Posterior cingulate gyrus (tissue), 11 donors: ENCODE measurements around the gene PCDHGA11.
"Not testable (repeated sequence)": the region's sequence is repeated elsewhere in the genome, so short reads cannot be mapped to it uniquely, and the experiment has no call there.

Source experiments
- DNase-seq, 10 donors: peaks; one replicate each; pipeline versions ENCODE4 v3.0.0 to v3.0.0-alpha.2; 2020 to 2021; ENCODE audit warnings: mixed read lengths in 3 of 10
- intact Hi-C: fragments of 100-400 bp; cut with DNase I; formaldehyde crosslinking; loops from one replicate; pipeline ENCODE4 v1.15.1; 2023

PCDHGA11 gene

DNA sequence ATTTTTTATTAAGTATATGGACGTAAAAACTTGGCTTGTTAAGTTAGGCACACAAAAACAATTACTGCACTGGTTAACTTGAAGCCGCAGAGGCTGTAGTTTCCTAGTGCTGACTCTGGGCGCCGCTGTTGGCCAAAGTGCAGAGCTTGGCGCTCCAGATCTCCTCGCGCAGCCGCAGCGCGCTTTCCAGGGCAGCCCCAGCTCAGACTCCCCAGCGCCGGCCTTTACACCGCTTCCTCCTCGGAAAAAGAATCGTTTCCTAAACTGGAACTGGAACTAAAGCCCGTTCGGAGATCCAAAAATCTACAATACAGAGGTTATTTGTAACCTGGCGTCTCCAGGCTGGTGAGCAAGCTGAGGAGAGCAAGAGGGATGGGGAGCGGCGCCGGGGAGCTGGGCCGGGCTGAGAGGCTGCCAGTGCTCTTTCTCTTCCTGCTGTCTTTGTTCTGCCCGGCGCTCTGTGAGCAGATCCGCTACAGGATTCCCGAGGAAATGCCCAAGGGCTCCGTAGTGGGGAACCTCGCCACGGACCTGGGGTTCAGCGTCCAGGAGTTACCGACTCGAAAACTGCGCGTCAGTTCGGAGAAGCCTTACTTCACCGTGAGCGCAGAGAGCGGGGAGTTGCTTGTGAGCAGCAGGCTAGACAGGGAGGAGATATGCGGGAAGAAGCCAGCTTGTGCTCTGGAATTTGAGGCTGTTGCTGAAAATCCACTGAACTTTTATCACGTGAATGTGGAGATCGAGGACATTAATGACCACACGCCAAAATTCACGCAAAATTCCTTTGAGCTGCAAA lies 22.9 kb upstream of the PCDHGA11 start, which contains the start of gene PCDHGB5:
PCDHGB5 (plus strand) TSS at position 192 of the 796 bp plus-strand sequence; CDS start at position 373, 181 bp downstream.
- intact Hi-C loops, DNase-seq: not testable (repeated sequence)

- DNase-seq = no peak
- intact Hi-C loops = no loop called here
Observed at GRCh38 chr5:141398608-141399007, 22.2 kb upstream of the PCDHGA11 start.

GRCh38 chr5:141399555-141400258 lies 21.1 kb upstream of the PCDHGA11 start:
- intact Hi-C loops = no loop called here
- DNase-seq = peak in 2 of 10 donors; percentile 51 to 71

GRCh38 chr5:141402553-141403243 lies 18.2 kb upstream of the PCDHGA11 start, which contains the start of gene PCDHGA9:
PCDHGA9 (plus strand) TSS chr5:141402778; CDS start chr5:141402953, 175 bp downstream.
- intact Hi-C loops = no loop called here
- DNase-seq = peak in 4 of 10 donors; percentile 22 to 72 (median 50)

DNA sequence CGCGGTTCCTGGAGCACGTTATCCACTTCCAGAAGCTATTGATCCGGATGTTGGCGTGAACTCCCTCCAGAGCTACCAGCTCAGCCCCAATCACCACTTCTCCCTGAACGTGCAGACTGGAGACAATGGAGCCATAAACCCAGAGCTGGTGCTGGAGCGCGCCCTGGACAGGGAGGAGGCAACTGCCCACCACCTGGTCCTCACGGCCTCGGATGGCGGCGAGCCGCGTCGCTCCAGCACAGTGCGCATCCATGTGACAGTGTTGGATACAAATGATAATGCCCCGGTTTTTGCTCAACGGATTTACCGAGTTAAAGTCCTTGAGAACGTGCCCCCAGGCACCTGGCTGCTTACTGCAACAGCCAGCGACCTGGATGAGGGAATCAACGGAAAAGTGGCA lies 17.5 kb upstream of the PCDHGA11 start:
- intact Hi-C loops = no loop called here
- DNase-seq = peak in 1 of 10 donors; percentile 72

GRCh38 chr5:141407790-141408505 lies 12.9 kb upstream of the PCDHGA11 start, which contains the start of gene PCDHGB6:
PCDHGB6 (plus strand) TSS chr5:141408021; CDS start chr5:141408203, 182 bp downstream.
- intact Hi-C loops = not testable (repeated sequence)

DNA sequence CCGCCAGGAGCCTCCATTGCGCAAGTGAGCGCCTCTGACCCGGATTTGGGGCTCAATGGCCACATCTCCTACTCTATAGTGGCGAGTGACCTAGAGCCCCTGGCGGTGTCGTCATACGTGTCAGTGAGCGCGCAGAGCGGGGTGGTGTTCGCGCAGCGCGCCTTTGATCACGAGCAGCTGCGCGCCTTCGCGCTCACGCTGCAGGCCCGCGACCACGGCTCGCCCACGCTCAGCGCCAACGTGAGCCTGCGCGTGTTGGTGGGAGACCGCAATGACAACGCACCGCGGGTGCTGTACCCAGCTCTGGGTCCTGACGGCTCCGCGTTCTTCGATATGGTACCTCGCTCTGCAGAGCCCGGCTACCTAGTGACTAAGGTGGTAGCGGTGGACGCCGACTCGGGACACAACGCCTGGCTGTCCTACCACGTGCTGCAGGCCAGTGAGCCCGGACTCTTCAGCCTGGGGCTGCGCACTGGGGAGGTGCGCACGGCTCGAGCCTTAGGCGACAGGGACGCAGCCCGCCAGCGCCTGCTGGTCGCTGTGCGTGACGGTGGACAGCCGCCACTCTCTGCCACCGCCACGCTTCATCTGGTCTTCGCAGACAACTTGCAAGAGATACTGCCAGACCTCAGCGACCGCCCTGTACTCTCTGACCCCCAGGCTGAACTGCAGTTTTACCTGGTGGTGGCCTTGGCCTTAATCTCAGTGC lies 11.1 kb upstream of the PCDHGA11 start:
- DNase-seq = peak in 2 of 10 donors; percentile 43 to 73
- intact Hi-C loops = no loop called here

More at GRCh38 chr5:141407790-141408505, 12.9 kb upstream of the PCDHGA11 start, which contains the start of gene PCDHGB6:
- DNase-seq = peak in 2 of 10 donors; percentile 65 to 70

- intact Hi-C loops = no loop called here
- DNase-seq = no peak
Observed at GRCh38 chr5:141411575-141411974, 9.3 kb upstream of the PCDHGA11 start.

DNA sequence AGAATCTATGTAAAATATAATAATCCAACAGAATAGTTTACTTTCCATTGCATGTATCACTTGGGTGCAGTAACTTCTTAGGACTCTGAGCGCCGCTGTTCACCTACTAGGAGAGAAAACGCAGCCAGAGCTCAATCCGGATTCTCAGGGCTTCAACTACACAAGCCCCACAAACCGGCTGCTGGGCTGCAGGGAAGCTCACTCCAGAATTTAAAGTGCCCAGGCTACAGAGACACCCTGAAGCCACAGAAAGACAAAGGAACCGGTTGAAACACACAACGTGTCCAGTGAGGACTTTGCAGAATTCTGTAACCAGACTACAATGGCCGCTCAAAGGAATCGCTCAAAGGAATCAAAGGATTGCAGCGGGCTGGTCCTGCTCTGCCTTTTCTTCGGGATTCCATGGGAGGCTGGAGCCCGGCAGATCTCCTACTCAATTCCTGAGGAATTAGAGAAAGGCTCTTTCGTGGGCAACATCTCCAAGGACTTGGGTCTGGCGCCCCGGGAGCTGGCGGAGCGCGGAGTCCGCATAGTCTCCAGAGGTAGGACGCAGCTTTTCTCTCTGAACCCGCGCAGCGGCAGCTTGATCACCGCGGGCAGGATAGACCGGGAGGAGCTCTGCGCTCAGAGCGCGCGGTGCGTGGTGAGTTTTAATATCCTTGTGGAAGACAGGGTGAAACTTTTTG lies 7.9 kb upstream of the PCDHGA11 start, which contains the start of gene PCDHGA10:
PCDHGA10 (plus strand) TSS at position 134 of the 686 bp plus-strand sequence; CDS start at position 323, 189 bp downstream.
- peak in 3 of 10 donors; percentile 6 to 75 (median 73) for DNase-seq
- intact Hi-C loops = no loop called here

DNA sequence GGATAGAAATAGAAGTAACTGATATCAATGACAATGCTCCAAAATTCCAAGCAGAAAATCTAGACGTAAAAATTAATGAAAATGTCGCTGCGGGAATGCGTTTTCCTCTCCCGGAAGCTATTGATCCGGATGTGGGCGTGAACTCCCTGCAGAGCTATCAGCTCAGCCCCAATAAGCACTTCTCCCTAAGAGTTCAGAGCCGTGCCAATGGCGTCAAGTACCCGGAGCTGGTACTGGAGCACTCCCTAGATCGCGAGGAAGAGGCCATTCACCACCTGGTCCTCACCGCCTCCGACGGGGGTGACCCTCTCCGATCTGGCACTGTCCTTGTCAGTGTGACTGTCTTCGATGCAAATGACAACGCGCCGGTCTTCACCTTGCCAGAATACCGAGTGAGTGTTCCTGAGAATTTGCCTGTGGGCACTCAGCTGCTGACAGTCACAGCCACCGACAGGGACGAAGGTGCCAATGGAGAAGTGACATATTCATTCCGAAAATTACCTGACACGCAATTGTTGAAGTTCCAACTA lies 7.2 kb upstream of the PCDHGA11 start:
- intact Hi-C loops = no loop called here

DNA sequence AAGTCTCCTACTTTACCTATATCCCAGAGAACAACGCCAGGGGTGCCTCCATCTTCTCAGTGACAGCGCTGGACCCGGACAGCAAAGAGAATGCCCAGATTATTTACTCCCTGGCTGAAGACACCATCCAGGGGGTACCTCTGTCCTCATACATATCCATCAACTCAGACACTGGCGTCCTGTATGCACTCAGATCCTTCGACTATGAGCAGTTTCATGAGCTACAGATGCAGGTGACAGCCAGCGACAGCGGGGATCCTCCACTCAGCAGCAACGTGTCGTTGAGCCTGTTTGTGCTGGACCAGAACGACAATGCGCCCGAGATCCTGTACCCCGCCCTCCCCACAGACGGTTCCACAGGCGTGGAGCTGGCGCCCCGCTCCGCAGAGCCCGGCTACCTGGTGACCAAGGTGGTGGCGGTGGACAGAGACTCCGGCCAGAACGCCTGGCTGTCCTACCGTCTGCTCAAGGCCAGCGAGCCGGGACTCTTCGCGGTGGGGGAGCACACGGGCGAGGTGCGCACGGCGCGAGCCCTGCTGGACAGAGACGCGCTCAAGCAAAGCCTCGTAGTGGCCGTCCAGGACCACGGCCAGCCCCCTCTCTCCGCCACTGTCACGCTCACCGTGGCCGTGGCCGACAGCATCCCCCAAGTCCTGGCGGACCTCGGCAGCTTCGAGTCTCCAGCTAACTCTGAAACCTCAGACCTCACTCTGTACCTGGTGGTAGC lies 6.1 kb upstream of the PCDHGA11 start:
- intact Hi-C loops = loop anchor here (5.0 kb wide), 1 partner anchor 108 kb away; no protein-coding TSS in a partner anchor
- peak in 1 of 10 donors; percentile 73 for DNase-seq

More for the DNA sequence above, 7.2 kb upstream of the PCDHGA11 start:
- DNase-seq = peak in 2 of 10 donors; percentile 40 to 49

- DNase-seq = peak in 1 of 10 donors; percentile 44
- intact Hi-C loops = loop anchor here (5.0 kb wide), 1 partner anchor 107 kb away; no protein-coding TSS in a partner anchor
Observed at GRCh38 chr5:141415275-141415618, 5.6 kb upstream of the PCDHGA11 start.

GRCh38 chr5:141417494-141418172 lies 3.2 kb upstream of the PCDHGA11 start, which contains the start of gene PCDHGB7:
PCDHGB7 (plus strand) TSS chr5:141417677; CDS start chr5:141417860, 183 bp downstream.
- DNase-seq = peak in 7 of 10 donors; percentile 20 to 90 (median 56)
- intact Hi-C loops = loop anchor here (2.0 to 5.0 kb wide), 2 partner anchors 105 to 141 kb away; no protein-coding TSS in a partner anchor

- peak in 2 of 10 donors; percentile 68 to 76 for DNase-seq
- intact Hi-C loops = loop anchor here (5.0 kb wide), 1 partner anchor 103 kb away; no protein-coding TSS in a partner anchor
Observed at GRCh38 chr5:141419074-141419880, 1.6 kb upstream of the PCDHGA11 start.

- no peak for DNase-seq
- intact Hi-C loops = no loop called here
Observed at GRCh38 chr5:141421489-141421855, 621 bp downstream of the PCDHGA11 start.
